HG03575 (cell line): ENCODE results near the gene EIF4E2.
A peak's percentile ranks its signal among the peaks of the same experiment; 100 is the strongest.

ENCODE experiments used
- ATAC-seq: cut with Tn5 transposase; IDR thresholded peaks from one replicate; pipeline ENCODE4 v1.9.1; 2021; ENCODE audit not compliant: unreplicated experiment, insufficient number of reproducible peaks, low FRiP score; ENCODE audit errors: extremely low read depth

The EIF4E2 gene

GRCh38 chr2:232550354-232551249, at the start of gene EIF4E2, which contains the start of gene TIGD1:
Gene EIF4E2, plus strand, starts transcription at chr2:232550689. Its CDS starts 36 bp downstream, at chr2:232550725.
Gene TIGD1, minus strand, starts transcription at chr2:232550557. Its CDS starts 675 bp downstream, at chr2:232549882.
- ATAC-seq = peak; percentile 74

- no peak for ATAC-seq
These were observed 49.1 kb upstream of the EIF4E2 start for GRCh38 chr2:232501331-232501771.

GRCh38 chr2:232501794-232502390, 48.6 kb upstream of the EIF4E2 start:
- ATAC-seq = no peak

GRCh38 chr2:232502511-232502910, 48.0 kb upstream of the EIF4E2 start:
- no peak for ATAC-seq

- no peak for ATAC-seq
These were observed 47.3 kb upstream of the EIF4E2 start for GRCh38 chr2:232502911-232503808.

GRCh38 chr2:232503809-232504323, 46.6 kb upstream of the EIF4E2 start:
- no peak for ATAC-seq

GRCh38 chr2:232504438-232504837, 46.1 kb upstream of the EIF4E2 start:
- no peak for ATAC-seq

GRCh38 chr2:232505856-232506255, 44.6 kb upstream of the EIF4E2 start:
- no peak for ATAC-seq

- no peak for ATAC-seq
These were observed 43.8 kb upstream of the EIF4E2 start for GRCh38 chr2:232506709-232507108.

- no peak for ATAC-seq
These were observed 42.2 kb upstream of the EIF4E2 start for GRCh38 chr2:232508251-232508650.

- no peak for ATAC-seq
These were observed 39.1 kb upstream of the EIF4E2 start for GRCh38 chr2:232511336-232511890.

GRCh38 chr2:232512602-232513001, 37.9 kb upstream of the EIF4E2 start:
- no peak for ATAC-seq

- no peak for ATAC-seq
These were observed 37.1 kb upstream of the EIF4E2 start for GRCh38 chr2:232513353-232513752.

GRCh38 chr2:232515639-232516038, 34.9 kb upstream of the EIF4E2 start:
- ATAC-seq = no peak

GRCh38 chr2:232516551-232516950, 33.9 kb upstream of the EIF4E2 start:
- ATAC-seq = no peak

GRCh38 chr2:232518844-232519243, 31.6 kb upstream of the EIF4E2 start:
- no peak for ATAC-seq

- no peak for ATAC-seq
These were observed 30.7 kb upstream of the EIF4E2 start, which contains the start of gene PRSS56 for GRCh38 chr2:232519581-232520438. Gene PRSS56, plus strand, starts transcription at chr2:232520388. Its CDS starts 211 bp downstream, at chr2:232520599.

GRCh38 chr2:232520489-232520888, 30.0 kb upstream of the EIF4E2 start:
- ATAC-seq = no peak
